ENCODE results near the gene AK9. TPM values are rescaled to one million over a fixed set of nuclear protein-coding genes. Genes with fewer than 3 reads are reported as not detected.

AK9 gene
- total RNA-seq, 1 donor, result 8.0 TPM

- H3K4me3 ChIP-seq (ENCODE audit: low read depth, low read length), result no peak overlapping the region
- TF ChIP-seq, protein P1, sequence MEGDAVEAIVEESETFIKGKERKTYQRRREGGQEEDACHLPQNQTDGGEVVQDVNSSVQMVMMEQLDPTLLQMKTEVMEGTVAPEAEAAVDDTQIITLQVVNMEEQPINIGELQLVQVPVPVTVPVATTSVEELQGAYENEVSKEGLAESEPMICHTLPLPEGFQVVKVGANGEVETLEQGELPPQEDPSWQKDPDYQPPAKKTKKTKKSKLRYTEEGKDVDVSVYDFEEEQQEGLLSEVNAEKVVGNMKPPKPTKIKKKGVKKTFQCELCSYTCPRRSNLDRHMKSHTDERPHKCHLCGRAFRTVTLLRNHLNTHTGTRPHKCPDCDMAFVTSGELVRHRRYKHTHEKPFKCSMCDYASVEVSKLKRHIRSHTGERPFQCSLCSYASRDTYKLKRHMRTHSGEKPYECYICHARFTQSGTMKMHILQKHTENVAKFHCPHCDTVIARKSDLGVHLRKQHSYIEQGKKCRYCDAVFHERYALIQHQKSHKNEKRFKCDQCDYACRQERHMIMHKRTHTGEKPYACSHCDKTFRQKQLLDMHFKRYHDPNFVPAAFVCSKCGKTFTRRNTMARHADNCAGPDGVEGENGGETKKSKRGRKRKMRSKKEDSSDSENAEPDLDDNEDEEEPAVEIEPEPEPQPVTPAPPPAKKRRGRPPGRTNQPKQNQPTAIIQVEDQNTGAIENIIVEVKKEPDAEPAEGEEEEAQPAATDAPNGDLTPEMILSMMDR (IDR thresholded peaks at IDR 0.05; ENCODE audit: insufficient read depth, low read length), result no peak
- no peak for DNase-seq (ENCODE audit: low read depth)
Measured at GRCh38 chr6:109449064-109449794, 241.8 kb downstream of the AK9 start.

GRCh38 chr6:109448615-109449014 lies 242.4 kb downstream of the AK9 start:
- no peak overlapping the region for H3K4me3 ChIP-seq (ENCODE audit: low read depth, low read length)
- no peak for DNase-seq (ENCODE audit: low read depth)
- TF ChIP-seq, protein P1 (IDR thresholded peaks at IDR 0.05; ENCODE audit: insufficient read depth, low read length), result no peak

DNA sequence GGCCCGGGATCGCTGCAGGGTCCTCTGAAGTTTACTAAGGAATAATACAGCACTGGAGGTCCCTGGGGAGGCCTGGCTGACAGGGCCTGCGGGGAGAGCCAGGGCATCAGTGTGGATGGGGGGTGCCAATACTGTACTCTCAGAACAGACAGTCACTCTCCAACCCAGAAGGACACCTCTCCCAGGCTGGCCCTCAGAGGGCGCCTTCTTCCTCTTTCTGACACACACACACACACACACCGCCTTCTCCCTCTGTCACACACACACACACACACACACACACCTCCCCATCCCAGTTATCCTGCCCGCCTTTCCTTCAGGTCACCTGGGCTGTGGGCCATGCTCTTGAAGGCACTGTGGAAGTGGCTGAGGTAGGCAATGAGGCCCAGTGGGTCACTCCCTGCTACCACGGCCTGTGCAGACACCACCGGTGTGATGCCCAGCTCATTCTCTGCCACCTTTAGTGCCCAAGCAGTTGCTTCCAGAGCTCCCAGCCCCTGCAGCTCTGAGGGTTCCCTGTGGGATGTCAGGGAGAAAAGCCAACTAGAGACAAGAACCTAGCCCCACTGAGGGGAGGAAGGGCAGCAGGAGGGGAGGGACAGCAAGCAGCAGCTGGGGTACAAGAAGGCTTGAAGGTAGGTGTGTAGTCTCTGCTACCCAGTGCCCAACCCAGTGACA lies 243.0 kb downstream of the AK9 start:
- no peak overlapping the region for H3K4me3 ChIP-seq (ENCODE audit: low read depth, low read length)
- DNase-seq (ENCODE audit: low read depth), result no peak
- TF ChIP-seq, protein P1 (IDR thresholded peaks at IDR 0.05; ENCODE audit: insufficient read depth, low read length), result no peak

DNA sequence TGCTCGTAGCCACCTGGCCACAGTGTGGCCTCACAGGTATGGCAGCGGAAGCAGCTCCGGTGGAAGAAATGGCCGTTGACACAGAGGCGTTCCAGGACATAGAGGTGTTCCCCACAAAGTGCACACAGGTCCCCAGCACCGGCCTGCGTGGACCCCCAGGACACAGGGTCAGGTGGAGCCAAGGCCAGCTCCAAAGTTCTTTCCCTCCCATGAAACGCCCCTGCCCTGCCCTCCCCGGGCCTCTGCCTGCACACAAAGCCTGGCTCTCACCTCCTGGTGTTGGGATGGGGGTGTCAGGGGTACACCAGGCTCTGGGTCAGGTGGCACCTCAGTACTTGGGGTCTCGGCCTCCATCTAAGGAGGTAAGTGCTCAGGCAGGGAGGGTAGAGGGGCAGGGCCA lies 243.9 kb downstream of the AK9 start:
- H3K4me3 ChIP-seq (ENCODE audit: low read depth, low read length), result no peak overlapping the region
- no peak for DNase-seq (ENCODE audit: low read depth)
- TF ChIP-seq, protein P1 (IDR thresholded peaks at IDR 0.05; ENCODE audit: insufficient read depth, low read length), result no peak

DNA sequence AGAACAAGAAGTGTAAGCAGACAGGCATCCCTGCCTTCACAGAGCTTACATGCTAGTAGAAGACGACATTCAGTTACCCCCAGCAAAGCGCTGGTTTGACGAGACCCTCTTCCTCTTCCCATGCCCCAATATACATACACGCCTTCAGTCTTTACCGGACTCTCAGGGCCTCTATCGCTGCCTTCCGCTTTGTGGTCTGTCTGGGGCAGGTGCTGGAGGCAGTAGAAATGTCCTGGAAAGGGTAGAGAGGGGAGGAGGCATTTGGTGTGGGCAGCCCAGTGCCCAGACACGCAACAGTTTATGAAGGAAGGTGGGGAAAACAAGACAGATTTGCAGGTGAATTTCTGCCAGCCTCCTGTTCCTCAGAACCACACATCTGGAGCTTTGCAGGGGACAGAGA lies 244.5 kb downstream of the AK9 start:
- TF ChIP-seq, protein P1 (IDR thresholded peaks at IDR 0.05; ENCODE audit: insufficient read depth, low read length), result no peak
- no peak for DNase-seq (ENCODE audit: low read depth)
- H3K4me3 ChIP-seq (ENCODE audit: low read depth, low read length), result no peak overlapping the region

DNA sequence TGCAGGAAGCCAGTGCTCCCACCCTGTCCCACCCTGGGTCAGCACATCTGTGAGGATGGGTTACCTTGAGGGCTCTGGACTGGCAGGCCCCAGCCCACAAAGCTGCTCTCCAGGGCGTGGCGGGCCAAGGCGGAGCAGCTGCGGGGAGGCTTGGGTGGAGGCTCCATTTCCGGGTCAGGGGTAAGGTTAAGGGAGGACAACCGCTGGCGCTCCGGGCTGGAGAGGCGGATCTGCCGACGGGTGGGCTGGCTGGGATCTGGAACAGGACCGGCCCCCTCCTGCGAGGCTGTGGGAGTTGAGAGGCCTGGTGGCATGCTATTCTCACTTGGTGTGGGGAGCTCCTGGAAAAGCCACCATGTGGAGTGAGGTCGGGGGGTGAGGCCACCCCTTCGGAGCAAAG lies 244.9 kb downstream of the AK9 start:
- TF ChIP-seq, protein P1 (IDR thresholded peaks at IDR 0.05; ENCODE audit: insufficient read depth, low read length), result no peak
- H3K4me3 ChIP-seq (ENCODE audit: low read depth, low read length), result no peak overlapping the region
- DNase-seq (ENCODE audit: low read depth), result no peak
